D721Med (cell line): ENCODE results near the gene TBC1D12.

Experiments
- DNase-seq: peaks from one replicate; pipeline ENCODE4 v3.0.0; 2011; ENCODE audit warnings: low spot score; ENCODE audit not compliant: insufficient read length
- FAIRE-seq: peaks from 2 replicates; lab custom pipeline; 2011; peaks lifted over from hg19 to GRCh38; lab: Jason Lieb, UNC
- TF ChIP-seq, protein P1 (sequence below): IDR thresholded peaks from 2 replicates; pipeline ENCODE4 v1.5.1; 2012; ENCODE audit warnings: mild to moderate bottlenecking, control low read depth; ENCODE audit not compliant: insufficient read depth; ENCODE audit errors: missing control alignments

The TBC1D12 gene

DNA sequence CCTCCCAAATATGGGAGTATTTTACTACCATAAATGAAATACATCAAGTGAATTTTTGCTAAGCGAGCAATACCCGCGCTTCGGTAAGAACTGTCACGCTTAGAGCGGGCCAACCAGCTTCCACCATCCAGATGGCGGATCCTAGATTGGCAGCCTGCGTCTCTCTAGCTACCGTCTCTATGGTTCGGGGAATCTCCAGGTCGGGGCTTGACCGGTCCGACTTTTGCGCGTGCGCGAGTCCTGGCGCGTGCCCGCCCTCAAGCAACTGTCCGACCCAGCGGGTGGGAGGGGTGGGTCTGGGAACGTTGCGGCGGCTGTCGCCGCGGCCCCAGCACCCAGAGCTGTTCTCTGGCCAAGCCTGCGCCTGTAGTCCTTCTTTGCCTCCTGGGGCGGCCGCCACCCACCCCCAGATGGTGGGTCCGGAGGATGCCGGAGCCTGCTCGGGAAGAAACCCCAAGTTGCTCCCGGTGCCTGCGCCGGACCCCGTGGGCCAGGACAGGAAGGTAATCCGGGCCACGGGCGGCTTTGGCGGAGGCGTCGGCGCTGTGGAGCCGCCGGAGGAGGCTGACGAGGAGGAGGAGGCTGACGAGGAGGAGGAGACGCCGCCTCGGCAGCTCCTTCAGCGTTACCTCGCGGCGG lies at the start of gene TBC1D12:
TBC1D12 (plus strand) TSS at position 338 of the 639 bp plus-strand sequence; CDS start at position 411, 73 bp downstream.
- DNase-seq = peak; percentile 58
- FAIRE-seq = peak; percentile 16
- TF ChIP-seq, protein P1, sequence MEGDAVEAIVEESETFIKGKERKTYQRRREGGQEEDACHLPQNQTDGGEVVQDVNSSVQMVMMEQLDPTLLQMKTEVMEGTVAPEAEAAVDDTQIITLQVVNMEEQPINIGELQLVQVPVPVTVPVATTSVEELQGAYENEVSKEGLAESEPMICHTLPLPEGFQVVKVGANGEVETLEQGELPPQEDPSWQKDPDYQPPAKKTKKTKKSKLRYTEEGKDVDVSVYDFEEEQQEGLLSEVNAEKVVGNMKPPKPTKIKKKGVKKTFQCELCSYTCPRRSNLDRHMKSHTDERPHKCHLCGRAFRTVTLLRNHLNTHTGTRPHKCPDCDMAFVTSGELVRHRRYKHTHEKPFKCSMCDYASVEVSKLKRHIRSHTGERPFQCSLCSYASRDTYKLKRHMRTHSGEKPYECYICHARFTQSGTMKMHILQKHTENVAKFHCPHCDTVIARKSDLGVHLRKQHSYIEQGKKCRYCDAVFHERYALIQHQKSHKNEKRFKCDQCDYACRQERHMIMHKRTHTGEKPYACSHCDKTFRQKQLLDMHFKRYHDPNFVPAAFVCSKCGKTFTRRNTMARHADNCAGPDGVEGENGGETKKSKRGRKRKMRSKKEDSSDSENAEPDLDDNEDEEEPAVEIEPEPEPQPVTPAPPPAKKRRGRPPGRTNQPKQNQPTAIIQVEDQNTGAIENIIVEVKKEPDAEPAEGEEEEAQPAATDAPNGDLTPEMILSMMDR = no peak

DNA sequence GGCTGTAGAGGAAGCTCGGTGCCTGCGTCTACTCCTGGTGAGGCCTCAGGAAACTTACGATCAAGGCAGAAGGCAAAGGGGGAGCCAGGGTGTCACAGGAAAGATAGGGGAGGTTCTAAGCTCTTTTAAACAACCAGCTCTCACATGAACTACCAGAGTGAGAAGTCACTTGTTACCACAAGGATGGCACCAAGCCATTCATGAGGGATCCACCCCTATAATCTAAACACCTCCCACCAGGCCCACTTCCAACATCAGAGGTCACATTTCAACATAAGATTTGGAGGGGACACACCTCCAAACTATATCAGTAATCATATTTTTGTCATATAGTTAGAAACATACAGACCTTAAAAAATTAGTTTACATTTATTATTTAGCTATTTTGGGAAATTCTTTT lies 49.0 kb upstream of the TBC1D12 start:
- TF ChIP-seq, protein P1 = no peak

DNA sequence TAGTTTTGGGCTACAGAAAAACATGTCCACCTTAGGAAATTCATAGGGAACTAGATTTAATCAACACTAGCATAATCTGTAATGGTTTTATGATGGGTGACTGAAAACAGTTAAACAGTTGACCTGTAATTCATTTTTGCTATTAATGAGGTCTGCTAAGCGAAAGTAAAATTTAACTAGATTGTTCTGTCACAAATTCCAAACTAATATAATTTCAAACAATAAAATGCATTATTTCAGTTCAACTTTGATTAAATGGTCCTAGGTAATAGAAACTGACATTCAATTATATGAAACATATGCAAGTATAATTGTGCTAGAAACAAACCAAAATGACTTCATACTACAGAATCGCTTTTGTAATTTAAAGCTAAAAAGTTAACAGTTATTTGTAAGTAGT lies 46.5 kb upstream of the TBC1D12 start:
- FAIRE-seq (peak; percentile 25), DNase-seq (no peak)
- TF ChIP-seq, protein P1 = no peak

More for the DNA sequence above, 49.0 kb upstream of the TBC1D12 start:
- FAIRE-seq (no peak), DNase-seq (no peak)

DNA sequence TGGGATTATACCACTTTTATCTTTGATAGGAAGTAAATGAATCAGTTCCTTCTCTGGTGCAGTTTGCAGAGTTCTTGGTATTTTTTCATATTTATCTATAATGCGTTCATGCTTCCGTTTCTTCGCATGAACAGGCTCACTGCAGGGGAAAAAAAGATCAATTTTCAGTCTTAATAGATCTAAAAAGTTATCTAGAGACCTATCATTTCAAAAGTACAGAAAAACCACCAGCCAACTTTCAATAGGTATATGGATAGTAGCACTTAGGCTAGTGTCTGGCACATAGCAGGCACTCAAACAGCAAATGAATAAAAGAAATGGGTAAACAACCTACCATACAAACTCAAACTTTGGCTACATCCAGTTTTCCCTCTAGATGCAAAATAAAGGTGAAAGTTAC lies 45.1 kb upstream of the TBC1D12 start:
- DNase-seq (no peak), FAIRE-seq (no peak)
- TF ChIP-seq, protein P1 = no peak

DNA sequence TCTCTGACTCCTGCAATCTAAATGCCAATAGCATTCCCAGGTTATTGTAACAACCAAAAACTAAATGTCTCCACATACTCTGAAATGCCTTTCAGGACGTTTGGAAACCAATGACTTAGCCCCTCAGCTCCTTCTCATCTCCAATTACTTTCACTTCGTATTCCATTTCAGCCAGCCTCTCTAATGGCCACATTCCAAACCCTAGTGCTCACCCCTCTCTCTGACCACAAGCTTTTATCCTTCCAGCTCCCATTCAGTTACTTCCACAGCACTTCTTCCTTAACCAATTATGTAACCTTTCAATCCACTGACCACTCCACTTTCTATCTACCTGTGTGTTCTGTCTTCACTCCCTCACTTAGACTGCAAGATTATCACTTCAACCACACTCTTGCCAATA lies 43.9 kb upstream of the TBC1D12 start:
- FAIRE-seq (no peak), DNase-seq (no peak)
- TF ChIP-seq, protein P1 = no peak

DNA sequence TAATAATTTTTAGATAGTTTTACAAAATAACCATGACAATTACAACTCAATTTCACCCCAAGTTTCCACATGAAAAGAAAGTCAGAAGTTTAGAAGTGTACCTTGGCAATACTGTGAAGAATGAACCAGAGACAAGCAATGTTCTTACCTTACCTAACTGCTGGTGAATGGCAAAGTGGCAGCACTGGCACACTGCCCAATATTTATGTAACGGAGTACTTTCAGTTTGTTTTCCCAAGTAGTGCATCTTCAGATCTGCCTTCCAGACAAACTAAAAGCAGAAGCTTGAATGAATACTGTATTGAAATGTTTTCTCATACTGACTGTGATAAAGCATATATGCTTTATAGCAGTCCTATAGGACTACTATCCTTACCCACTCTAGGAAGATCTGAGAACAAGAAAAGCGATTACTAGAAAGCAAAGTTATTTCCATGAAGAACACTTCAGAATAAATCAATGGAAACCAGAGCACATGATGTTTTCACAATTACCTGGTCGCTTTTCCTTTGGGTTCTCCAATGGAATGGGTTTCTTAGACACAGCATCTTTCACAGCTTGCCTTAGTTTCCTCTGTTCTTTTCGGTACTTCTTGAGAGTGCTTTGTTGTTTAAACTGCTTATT lies 41.1 kb upstream of the TBC1D12 start:
- DNase-seq (no peak), FAIRE-seq (no peak)

More for the DNA sequence above, 41.1 kb upstream of the TBC1D12 start:
- TF ChIP-seq, protein P1 = no peak
